Vagina (tissue), 2 donors: ENCODE results near the gene VSIG10L.

Source experiments
- POLR2A ChIP-seq, 2 donors: fragments of 450-650 bp; IDR thresholded peaks; one replicate each; pipeline ENCODE4 v1.6.1; 2017; ENCODE audit warnings: antibody characterized with exemption in 2 of 2, mild to moderate bottlenecking in 2 of 2, moderate library complexity in 2 of 2
- POLR2AphosphoS5 ChIP-seq, 2 donors: sonication (generic); formaldehyde crosslinking; IDR thresholded peaks; one replicate each; pipeline ENCODE4 v1.9.0; 2017; ENCODE audit warnings: antibody characterized with exemption in 2 of 2, mild to moderate bottlenecking in 2 of 2, low read depth in 1 of 2; ENCODE audit not compliant: insufficient read depth in 1 of 2
- TF ChIP-seq, protein P1 (sequence below), 3 experiments: fragments of 450-650 bp in 2 of 3; fragments of 200-600 bp in 1 of 3; sonication (generic) in 1 of 3; IDR thresholded peaks; one replicate each; pipeline ENCODE4 v1.5.1; 2017 to 2019; ENCODE audit warnings: antibody characterized with exemption in 3 of 3, mild to moderate bottlenecking in 2 of 3, moderate library complexity in 2 of 3

DNA sequence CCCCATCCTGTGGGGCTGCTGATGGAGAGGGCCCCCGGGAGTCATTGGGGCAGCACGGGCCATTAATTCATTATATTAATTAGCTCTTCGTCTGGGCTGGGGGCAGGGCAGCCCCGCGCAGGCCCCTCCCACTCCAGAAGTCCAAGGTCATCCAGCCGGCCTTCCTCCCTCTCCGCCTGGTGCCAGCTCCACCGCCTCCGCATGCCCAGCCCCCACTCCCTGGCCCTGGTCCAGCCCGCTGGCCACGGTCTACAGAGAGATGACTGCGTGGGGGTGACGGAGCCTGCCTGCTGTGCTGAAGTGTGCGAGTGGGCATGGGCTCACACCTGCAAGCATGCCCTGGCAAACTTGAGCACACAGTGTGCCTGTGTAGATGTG is 21.7 kb downstream of the VSIG10L start:
- TF ChIP-seq, protein P1, sequence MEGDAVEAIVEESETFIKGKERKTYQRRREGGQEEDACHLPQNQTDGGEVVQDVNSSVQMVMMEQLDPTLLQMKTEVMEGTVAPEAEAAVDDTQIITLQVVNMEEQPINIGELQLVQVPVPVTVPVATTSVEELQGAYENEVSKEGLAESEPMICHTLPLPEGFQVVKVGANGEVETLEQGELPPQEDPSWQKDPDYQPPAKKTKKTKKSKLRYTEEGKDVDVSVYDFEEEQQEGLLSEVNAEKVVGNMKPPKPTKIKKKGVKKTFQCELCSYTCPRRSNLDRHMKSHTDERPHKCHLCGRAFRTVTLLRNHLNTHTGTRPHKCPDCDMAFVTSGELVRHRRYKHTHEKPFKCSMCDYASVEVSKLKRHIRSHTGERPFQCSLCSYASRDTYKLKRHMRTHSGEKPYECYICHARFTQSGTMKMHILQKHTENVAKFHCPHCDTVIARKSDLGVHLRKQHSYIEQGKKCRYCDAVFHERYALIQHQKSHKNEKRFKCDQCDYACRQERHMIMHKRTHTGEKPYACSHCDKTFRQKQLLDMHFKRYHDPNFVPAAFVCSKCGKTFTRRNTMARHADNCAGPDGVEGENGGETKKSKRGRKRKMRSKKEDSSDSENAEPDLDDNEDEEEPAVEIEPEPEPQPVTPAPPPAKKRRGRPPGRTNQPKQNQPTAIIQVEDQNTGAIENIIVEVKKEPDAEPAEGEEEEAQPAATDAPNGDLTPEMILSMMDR (IDR thresholded peaks at IDR 0.05): no peak
- TF ChIP-seq POLR2A (IDR thresholded peaks at IDR 0.05) (no peak), POLR2AphosphoS5 (IDR thresholded peaks at IDR 0.05; ENCODE audit: insufficient read depth in 1 of 2, low read depth in 1 of 2) (no peak)
